ENCODE measurements around the gene CARMIL1. TPM values are rescaled to one million over a fixed set of nuclear protein-coding genes. Genes with fewer than 3 reads are reported as not detected.
A peak's percentile ranks its signal among the peaks of the same experiment; 100 is the strongest.

Gene CARMIL1
- total and polyA plus RNA-seq, 4 donors: 22.3 to 33.9 (median 31.6) TPM

DNA sequence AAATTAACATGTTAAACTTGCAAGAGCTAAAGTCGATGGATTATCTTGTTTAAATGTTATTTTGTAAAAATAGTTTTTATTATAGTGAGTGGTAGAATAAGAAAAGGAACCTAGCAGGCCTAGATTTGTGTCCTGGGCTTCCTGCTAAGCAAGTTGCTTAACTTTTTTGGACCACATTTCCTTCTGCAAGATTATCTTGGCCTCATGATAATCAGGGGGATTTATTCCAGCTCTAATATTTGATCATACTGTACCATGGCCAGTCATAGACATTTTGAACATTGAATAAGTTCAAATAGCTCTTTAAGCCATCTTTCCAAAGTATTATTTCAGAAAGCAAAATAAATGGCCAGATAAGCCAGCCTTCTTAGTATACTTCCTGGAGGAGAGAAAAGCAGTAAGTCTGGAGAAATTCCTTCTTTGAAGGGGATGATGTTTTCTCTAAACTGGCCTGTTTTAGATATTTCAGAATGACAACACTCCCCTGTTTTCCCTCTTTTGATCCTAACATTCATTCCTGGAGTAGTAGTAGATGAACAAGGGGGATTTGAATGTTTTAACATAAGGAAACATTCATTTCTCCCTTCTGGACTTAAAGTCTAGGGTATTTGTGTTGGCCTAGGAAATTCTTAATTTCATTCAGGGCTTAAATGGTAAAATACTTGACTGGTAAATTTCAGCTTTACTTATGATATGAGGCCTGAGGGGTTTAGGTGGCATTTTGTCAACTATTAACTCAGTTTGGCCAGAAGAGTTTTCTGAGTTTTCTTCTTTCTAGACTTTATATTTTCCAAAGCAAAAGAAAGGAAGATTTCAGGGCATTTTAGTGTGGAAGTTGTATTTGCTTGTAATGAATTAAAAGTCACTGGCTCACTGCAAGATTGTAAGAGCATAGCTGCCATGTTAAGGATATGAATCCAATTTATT is 264.1 kb downstream of the CARMIL1 start:
- peak; percentile 44 for ATAC-seq (ENCODE audit: low FRiP score)
- H3K27ac ChIP-seq (ENCODE audit: low read depth in 1 of 2, low read length in 2 of 2): no peak overlapping the region
- H3K27me3 ChIP-seq (ENCODE audit: control insufficient read depth in 1 of 2, insufficient read depth in 2 of 2, low read length in 1 of 2): no peaks in the 10 kb centered on the region
- 0 to 6% methylated on average over 1 of the region's 1 CpG for WGBS, 2 donors
- peaks cover 0 to 2% of the 10 kb centered on the region in 2 donors for H3K36me3 ChIP-seq (ENCODE audit: control insufficient read depth in 1 of 2, insufficient read depth in 2 of 2, low read length in 1 of 2)
- intact Hi-C loops (cut with DNase I): no loop called here
- peaks cover 0 to 3% of the 10 kb centered on the region in 2 donors for H3K4me1 ChIP-seq (ENCODE audit: control insufficient read depth in 1 of 2, insufficient read depth in 2 of 2, low read length in 2 of 2)
- no peak overlapping the region for H3K4me3 ChIP-seq (ENCODE audit: low read length in 2 of 2)
- no peaks in the 10 kb centered on the region for H3K9me3 ChIP-seq (ENCODE audit: control insufficient read depth, low read length)
- DNase-seq: no peak

GRCh38 chr6:25544833-25545232 is 265.7 kb downstream of the CARMIL1 start:
- Histone ChIP-seq H3K4me3 (ENCODE audit: low read length in 2 of 2) (no peak overlapping the region), H3K27ac (ENCODE audit: low read depth in 1 of 2, low read length in 2 of 2) (no peak overlapping the region), H3K4me1 (ENCODE audit: control insufficient read depth in 1 of 2, insufficient read depth in 2 of 2, low read length in 2 of 2) (peaks cover 0 to 9% of the 10 kb centered on the region in 2 donors), H3K36me3 (ENCODE audit: control insufficient read depth in 1 of 2, insufficient read depth in 2 of 2, low read length in 1 of 2) (no peaks in the 10 kb centered on the region), H3K27me3 (ENCODE audit: control insufficient read depth in 1 of 2, insufficient read depth in 2 of 2, low read length in 1 of 2) (no peaks in the 10 kb centered on the region), H3K9me3 (ENCODE audit: control insufficient read depth, low read length) (no peaks in the 10 kb centered on the region)
- no peak for ATAC-seq (ENCODE audit: low FRiP score)
- DNase-seq: no peak
- intact Hi-C loops (cut with DNase I): no loop called here

- H3K36me3 ChIP-seq (ENCODE audit: control insufficient read depth in 1 of 2, insufficient read depth in 2 of 2, low read length in 1 of 2): peaks cover 0 to 2% of the 10 kb centered on the region in 2 donors
- H3K27me3 ChIP-seq (ENCODE audit: control insufficient read depth in 1 of 2, insufficient read depth in 2 of 2, low read length in 1 of 2): no peaks in the 10 kb centered on the region
- ATAC-seq (ENCODE audit: low FRiP score) (no peak), DNase-seq (no peak)
- H3K9me3 ChIP-seq (ENCODE audit: control insufficient read depth, low read length): no peaks in the 10 kb centered on the region
- intact Hi-C loops (cut with DNase I): no loop called here
- peaks cover 0 to 9% of the 10 kb centered on the region in 2 donors for H3K4me1 ChIP-seq (ENCODE audit: control insufficient read depth in 1 of 2, insufficient read depth in 2 of 2, low read length in 2 of 2)
- WGBS, 2 donors: 42 to 50% methylated on average over 2 of the region's 2 CpGs
- no peak overlapping the region for H3K4me3 ChIP-seq (ENCODE audit: low read length in 2 of 2)
- H3K27ac ChIP-seq (ENCODE audit: low read depth in 1 of 2, low read length in 2 of 2): no peak overlapping the region
These were observed 268.6 kb downstream of the CARMIL1 start for GRCh38 chr6:25547797-25548196.

DNA sequence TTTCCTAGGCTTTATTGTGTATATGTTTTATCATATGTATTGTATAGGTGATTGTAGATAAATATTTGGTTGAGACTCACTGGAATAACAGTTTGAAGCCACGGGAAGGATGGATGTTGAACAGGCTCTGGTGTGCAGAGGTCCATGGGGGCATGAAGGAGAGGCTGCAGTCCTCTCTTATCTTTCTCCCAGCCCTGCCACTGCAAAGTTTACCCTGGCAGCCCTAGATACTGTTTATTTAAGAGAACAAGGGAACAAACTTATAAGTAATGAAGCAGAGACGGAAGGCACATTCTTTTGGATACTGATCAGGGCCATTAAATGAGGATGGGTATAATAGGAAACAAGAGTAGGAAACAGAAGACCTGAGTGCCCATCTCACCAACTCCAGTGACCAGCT is 269.3 kb downstream of the CARMIL1 start:
- Histone ChIP-seq H3K27ac (ENCODE audit: low read depth in 1 of 2, low read length in 2 of 2) (no peak overlapping the region), H3K4me1 (ENCODE audit: control insufficient read depth in 1 of 2, insufficient read depth in 2 of 2, low read length in 2 of 2) (peaks cover 0 to 9% of the 10 kb centered on the region in 2 donors), H3K4me3 (ENCODE audit: low read length in 2 of 2) (no peak overlapping the region), H3K36me3 (ENCODE audit: control insufficient read depth in 1 of 2, insufficient read depth in 2 of 2, low read length in 1 of 2) (peaks cover 0 to 2% of the 10 kb centered on the region in 2 donors), H3K27me3 (ENCODE audit: control insufficient read depth in 1 of 2, insufficient read depth in 2 of 2, low read length in 1 of 2) (no peaks in the 10 kb centered on the region), H3K9me3 (ENCODE audit: control insufficient read depth, low read length) (no peaks in the 10 kb centered on the region)
- DNase-seq (no peak), ATAC-seq (ENCODE audit: low FRiP score) (no peak)
- intact Hi-C loops (cut with DNase I): no loop called here
- 7 to 16% methylated on average over 2 of the region's 2 CpGs for WGBS, 2 donors

GRCh38 chr6:25550631-25551030 is 271.5 kb downstream of the CARMIL1 start:
- ATAC-seq (ENCODE audit: low FRiP score) (no peak), DNase-seq (no peak)
- H3K4me3 ChIP-seq (ENCODE audit: low read length in 2 of 2): no peak overlapping the region
- no peak overlapping the region for H3K27ac ChIP-seq (ENCODE audit: low read depth in 1 of 2, low read length in 2 of 2)
- H3K27me3 ChIP-seq (ENCODE audit: control insufficient read depth in 1 of 2, insufficient read depth in 2 of 2, low read length in 1 of 2): no peaks in the 10 kb centered on the region
- 92 to 94% methylated on average over 11 of the region's 11 CpGs for WGBS, 2 donors
- H3K9me3 ChIP-seq (ENCODE audit: control insufficient read depth, low read length): no peaks in the 10 kb centered on the region
- intact Hi-C loops (cut with DNase I): loop anchor here in 1 of 2 donors (10.0 kb wide), 1 partner anchor 326 kb away; no protein-coding TSS in a partner anchor
- H3K4me1 ChIP-seq (ENCODE audit: control insufficient read depth in 1 of 2, insufficient read depth in 2 of 2, low read length in 2 of 2): peaks cover 0 to 9% of the 10 kb centered on the region in 2 donors
- H3K36me3 ChIP-seq (ENCODE audit: control insufficient read depth in 1 of 2, insufficient read depth in 2 of 2, low read length in 1 of 2): peaks cover 0 to 2% of the 10 kb centered on the region in 2 donors

DNA sequence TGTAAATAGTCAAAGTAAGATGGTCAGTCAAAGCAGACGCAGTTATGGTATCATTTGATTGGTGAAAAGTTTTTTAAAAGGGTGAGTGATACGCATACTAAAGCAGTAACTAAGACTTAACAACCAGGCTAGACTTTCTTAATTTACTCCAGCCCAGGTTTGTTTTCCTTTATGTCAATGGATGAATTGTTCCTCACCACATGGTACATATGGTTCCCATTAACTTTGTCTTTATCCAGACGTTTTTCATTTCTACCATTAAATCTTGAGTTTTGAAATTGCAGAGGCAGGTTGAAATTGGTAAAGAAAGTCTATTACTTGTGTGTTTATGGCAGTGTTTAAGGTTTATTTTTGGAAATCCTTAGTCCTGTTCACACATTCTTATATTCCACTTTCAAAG is 274.3 kb downstream of the CARMIL1 start:
- DNase-seq (no peak), ATAC-seq (ENCODE audit: low FRiP score) (no peak)
- no peak overlapping the region for H3K27ac ChIP-seq (ENCODE audit: low read depth in 1 of 2, low read length in 2 of 2)
- intact Hi-C loops (cut with DNase I): loop anchor here in 1 of 2 donors (10.0 kb wide), 1 partner anchor 329 kb away; no protein-coding TSS in a partner anchor
- H3K9me3 ChIP-seq (ENCODE audit: control insufficient read depth, low read length): no peaks in the 10 kb centered on the region
- 73 to 75% methylated on average over 3 of the region's 3 CpGs for WGBS, 2 donors
- H3K27me3 ChIP-seq (ENCODE audit: control insufficient read depth in 1 of 2, insufficient read depth in 2 of 2, low read length in 1 of 2): no peaks in the 10 kb centered on the region
- H3K4me1 ChIP-seq (ENCODE audit: control insufficient read depth in 1 of 2, insufficient read depth in 2 of 2, low read length in 2 of 2): peaks cover 0 to 4% of the 10 kb centered on the region in 2 donors
- H3K36me3 ChIP-seq (ENCODE audit: control insufficient read depth in 1 of 2, insufficient read depth in 2 of 2, low read length in 1 of 2): peaks cover 2% of the 10 kb centered on the region in 2 donors
- no peak overlapping the region for H3K4me3 ChIP-seq (ENCODE audit: low read length in 2 of 2)

- DNase-seq: no peak
- WGBS, 2 donors: 93 to 97% methylated on average over 2 of the region's 2 CpGs
- Histone ChIP-seq H3K4me1 (ENCODE audit: control insufficient read depth in 1 of 2, insufficient read depth in 2 of 2, low read length in 2 of 2) (no peaks in the 10 kb centered on the region), H3K4me3 (ENCODE audit: low read length in 2 of 2) (no peak overlapping the region), H3K36me3 (ENCODE audit: control insufficient read depth in 1 of 2, insufficient read depth in 2 of 2, low read length in 1 of 2) (peaks cover 2 to 3% of the 10 kb centered on the region in 2 donors), H3K27me3 (ENCODE audit: control insufficient read depth in 1 of 2, insufficient read depth in 2 of 2, low read length in 1 of 2) (no peaks in the 10 kb centered on the region), H3K9me3 (ENCODE audit: control insufficient read depth, low read length) (no peaks in the 10 kb centered on the region), H3K27ac (ENCODE audit: low read depth in 1 of 2, low read length in 2 of 2) (no peak overlapping the region)
- intact Hi-C loops (cut with DNase I): loop anchor here in 1 of 2 donors (5.0 to 10.0 kb wide), 2 partner anchors 278 to 330 kb away; partner anchors contain the start of gene CARMIL1
- ATAC-seq (ENCODE audit: low FRiP score): no peak
These were observed 276.0 kb downstream of the CARMIL1 start for GRCh38 chr6:25555188-25555587.

DNA sequence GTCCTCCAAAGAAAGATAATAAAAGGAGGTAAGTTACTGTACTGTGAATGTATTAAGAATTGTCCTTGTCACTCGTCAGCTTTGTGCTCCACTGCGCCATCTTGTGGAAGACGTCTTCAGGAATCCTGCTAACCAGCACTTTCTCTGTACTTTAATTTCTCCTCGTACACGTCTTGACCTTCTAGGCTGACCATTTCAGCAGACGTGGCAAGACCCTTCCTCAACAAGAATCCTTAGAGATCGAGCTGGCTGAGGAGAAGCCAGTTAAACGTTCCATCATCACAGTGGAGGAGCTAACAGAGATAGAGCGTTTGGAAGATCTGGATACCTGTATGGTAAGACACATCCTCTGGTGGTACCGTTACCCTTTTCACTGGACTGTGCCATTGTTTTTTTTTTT is 277.3 kb downstream of the CARMIL1 start:
- Histone ChIP-seq H3K36me3 (ENCODE audit: control insufficient read depth in 1 of 2, insufficient read depth in 2 of 2, low read length in 1 of 2) (peaks cover 0 to 3% of the 10 kb centered on the region in 2 donors), H3K9me3 (ENCODE audit: control insufficient read depth, low read length) (no peaks in the 10 kb centered on the region), H3K27me3 (ENCODE audit: control insufficient read depth in 1 of 2, insufficient read depth in 2 of 2, low read length in 1 of 2) (no peaks in the 10 kb centered on the region), H3K27ac (ENCODE audit: low read depth in 1 of 2, low read length in 2 of 2) (no peak overlapping the region), H3K4me1 (ENCODE audit: control insufficient read depth in 1 of 2, insufficient read depth in 2 of 2, low read length in 2 of 2) (no peaks in the 10 kb centered on the region), H3K4me3 (ENCODE audit: low read length in 2 of 2) (no peak overlapping the region)
- peak; percentile 83 to 91 for DNase-seq
- 21 to 24% methylated on average over 10 of the region's 10 CpGs for WGBS, 2 donors
- intact Hi-C loops (cut with DNase I): loop anchor here (2.0 to 10.0 kb wide), 3 partner anchors 279 to 332 kb away; partner anchors contain the start of gene CARMIL1 (in 1 of the 2)
- peak; percentile 74 for ATAC-seq (ENCODE audit: low FRiP score)

All from aorta (tissue), 5 donors.